ENCODE measurements around the gene NEK6.

NEK6 gene

GRCh38 chr9:124261736-124262648 lies 4.2 kb downstream of the NEK6 start:
- peak in 1 of 3 donors; percentile 47 for DNase-seq

GRCh38 chr9:124262649-124262972 lies 4.9 kb downstream of the NEK6 start:
- DNase-seq = no peak

GRCh38 chr9:124263213-124263612 lies 5.5 kb downstream of the NEK6 start:
- no peak for DNase-seq

GRCh38 chr9:124263800-124264426 lies 6.2 kb downstream of the NEK6 start:
- DNase-seq = no peak

GRCh38 chr9:124264823-124265233 lies 7.1 kb downstream of the NEK6 start:
- DNase-seq = peak; percentile 72 to 82 (median 76)

- no peak for DNase-seq
These were observed 7.8 kb downstream of the NEK6 start for GRCh38 chr9:124265551-124265950.

GRCh38 chr9:124266139-124266825 lies 8.5 kb downstream of the NEK6 start:
- DNase-seq = no peak

- no peak for DNase-seq
These were observed 9.1 kb downstream of the NEK6 start for GRCh38 chr9:124266826-124267201.

- DNase-seq = peak; percentile 66 to 87 (median 81)
These were observed 9.6 kb downstream of the NEK6 start for GRCh38 chr9:124267271-124267807.

GRCh38 chr9:124268248-124268647 lies 10.5 kb downstream of the NEK6 start:
- no peak for DNase-seq

GRCh38 chr9:124268661-124269060 lies 10.9 kb downstream of the NEK6 start:
- DNase-seq = no peak

GRCh38 chr9:124269556-124269955 lies 11.8 kb downstream of the NEK6 start:
- no peak for DNase-seq

- DNase-seq = peak in 1 of 3 donors; percentile 36
These were observed 13.0 kb downstream of the NEK6 start for GRCh38 chr9:124270504-124271335.

- DNase-seq = no peak
These were observed 13.9 kb downstream of the NEK6 start for GRCh38 chr9:124271660-124272059.

GRCh38 chr9:124272118-124272517 lies 14.4 kb downstream of the NEK6 start:
- no peak for DNase-seq

- peak in 1 of 3 donors; percentile 44 for DNase-seq
These were observed 15.2 kb downstream of the NEK6 start for GRCh38 chr9:124272979-124273378.

GRCh38 chr9:124273427-124274160 lies 15.8 kb downstream of the NEK6 start:
- no peak for DNase-seq

GRCh38 chr9:124274226-124274625 lies 16.5 kb downstream of the NEK6 start:
- DNase-seq = peak in 2 of 3 donors; percentile 60 to 66

GRCh38 chr9:124274738-124275137 lies 17.0 kb downstream of the NEK6 start:
- DNase-seq = no peak

- DNase-seq = no peak
These were observed 19.7 kb downstream of the NEK6 start for GRCh38 chr9:124277420-124277819.

- peak in 1 of 3 donors; percentile 62 for DNase-seq
These were observed 20.3 kb downstream of the NEK6 start for GRCh38 chr9:124278054-124278540.
